ENCODE results near the gene FBLN1.

Gene FBLN1

DNA sequence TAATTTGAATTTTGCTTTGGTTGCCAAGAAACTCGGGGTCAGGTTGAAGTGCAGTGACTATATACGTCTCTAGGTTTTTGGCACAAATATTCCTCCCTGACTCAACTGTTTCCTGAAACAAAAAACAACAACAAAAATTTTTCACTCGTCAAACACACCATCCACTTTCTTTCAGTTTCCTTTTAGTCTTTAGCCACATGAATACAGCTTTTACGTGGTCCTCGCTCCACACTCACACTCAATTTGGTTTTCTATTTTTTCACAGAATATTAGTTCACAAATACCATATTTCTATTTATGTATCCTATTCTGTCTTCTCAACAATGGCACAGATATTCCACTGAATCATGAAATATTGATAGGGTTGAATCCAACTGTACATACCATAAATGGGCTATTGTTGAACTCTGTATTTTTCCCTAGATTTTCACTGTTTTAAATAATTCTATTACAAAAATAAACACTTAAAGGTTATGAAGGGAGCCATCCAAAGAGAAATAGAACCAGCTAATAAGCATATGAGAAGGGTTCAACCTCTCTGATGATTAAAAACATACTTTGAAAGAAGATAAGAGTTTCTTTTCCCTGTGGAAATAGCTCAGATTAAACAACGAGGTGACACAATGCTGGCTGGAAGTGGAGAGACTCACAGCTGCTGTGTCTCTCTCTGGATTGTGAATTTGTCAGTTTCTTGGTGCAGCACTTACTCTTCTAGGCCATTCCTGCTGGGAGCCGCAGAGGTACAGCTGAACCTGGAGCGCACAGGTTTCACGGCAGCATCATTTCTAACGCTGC lies 5.1 kb upstream of the FBLN1 start:
- TF ChIP-seq, protein P1, sequence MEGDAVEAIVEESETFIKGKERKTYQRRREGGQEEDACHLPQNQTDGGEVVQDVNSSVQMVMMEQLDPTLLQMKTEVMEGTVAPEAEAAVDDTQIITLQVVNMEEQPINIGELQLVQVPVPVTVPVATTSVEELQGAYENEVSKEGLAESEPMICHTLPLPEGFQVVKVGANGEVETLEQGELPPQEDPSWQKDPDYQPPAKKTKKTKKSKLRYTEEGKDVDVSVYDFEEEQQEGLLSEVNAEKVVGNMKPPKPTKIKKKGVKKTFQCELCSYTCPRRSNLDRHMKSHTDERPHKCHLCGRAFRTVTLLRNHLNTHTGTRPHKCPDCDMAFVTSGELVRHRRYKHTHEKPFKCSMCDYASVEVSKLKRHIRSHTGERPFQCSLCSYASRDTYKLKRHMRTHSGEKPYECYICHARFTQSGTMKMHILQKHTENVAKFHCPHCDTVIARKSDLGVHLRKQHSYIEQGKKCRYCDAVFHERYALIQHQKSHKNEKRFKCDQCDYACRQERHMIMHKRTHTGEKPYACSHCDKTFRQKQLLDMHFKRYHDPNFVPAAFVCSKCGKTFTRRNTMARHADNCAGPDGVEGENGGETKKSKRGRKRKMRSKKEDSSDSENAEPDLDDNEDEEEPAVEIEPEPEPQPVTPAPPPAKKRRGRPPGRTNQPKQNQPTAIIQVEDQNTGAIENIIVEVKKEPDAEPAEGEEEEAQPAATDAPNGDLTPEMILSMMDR (IDR thresholded peaks at IDR 0.05) = no peak
- no peak for TF ChIP-seq ZFX (IDR thresholded peaks at IDR 0.05; ENCODE audit: borderline replicate concordance)
- no peak overlapping the region for H3K27ac ChIP-seq

DNA sequence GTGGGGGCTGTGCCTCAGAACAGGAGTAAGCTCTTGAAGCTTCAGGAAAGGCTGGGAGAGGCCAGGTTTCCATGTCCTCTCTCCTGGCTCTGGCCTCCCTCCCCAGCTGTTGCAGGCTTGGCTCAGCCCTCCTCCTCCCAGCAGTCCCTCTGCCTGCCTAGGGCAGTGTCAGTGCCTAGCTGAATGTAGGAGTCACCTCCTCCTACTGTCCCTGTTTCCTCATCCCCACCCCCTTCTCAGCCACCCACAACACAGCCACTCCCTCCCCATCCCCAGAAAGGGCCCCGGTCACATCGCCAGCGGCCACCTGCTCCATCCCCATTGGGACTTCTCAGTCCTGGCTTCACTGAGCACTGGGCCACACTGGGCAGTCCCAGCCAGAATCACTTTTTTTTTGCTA lies 2.9 kb upstream of the FBLN1 start:
- TF ChIP-seq, protein P1 (IDR thresholded peaks at IDR 0.05) = no peak
- no peak for TF ChIP-seq ZFX (IDR thresholded peaks at IDR 0.05; ENCODE audit: borderline replicate concordance)
- H3K27ac ChIP-seq = no peak overlapping the region

DNA sequence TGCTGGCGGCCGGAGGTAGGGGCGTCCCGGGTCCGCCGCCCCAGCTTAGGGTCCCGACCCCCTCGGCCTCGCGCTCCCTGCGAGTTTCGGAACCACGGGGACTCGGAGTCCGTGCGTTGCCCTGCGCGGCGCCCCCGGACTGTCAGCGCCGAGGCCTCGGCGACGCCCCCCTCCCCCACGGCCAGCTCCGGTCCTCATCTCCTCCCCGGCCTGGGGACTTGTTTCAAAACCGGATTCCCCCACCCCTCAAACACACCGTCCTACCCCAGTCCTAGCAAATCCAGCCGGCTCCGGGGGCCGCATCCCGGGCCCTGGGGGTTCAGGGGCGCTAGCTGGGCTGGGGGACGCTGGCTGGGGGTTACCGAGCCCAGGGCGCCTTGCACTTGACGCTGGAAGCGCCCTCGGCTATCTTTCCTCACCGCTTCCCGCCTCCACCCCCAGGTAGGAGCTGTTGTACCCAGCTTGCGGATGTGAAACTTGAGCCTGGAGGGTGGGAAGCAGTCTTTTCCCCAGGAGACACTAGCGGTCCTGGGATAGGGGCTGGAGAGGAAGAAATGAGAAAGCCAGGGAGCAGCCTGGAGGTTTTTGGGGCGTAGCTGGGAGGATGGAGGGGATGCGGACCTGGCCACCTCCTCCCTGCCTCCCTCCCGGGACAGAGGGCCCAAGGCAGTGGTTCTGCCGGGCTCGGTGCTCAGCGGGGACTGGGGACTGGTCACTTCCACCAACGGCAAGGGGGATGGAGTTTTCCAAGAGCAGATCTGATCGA lies 550 bp downstream of the FBLN1 start:
- H3K27ac ChIP-seq = no peak overlapping the region
- TF ChIP-seq, protein P1 (IDR thresholded peaks at IDR 0.05) = no peak
- no peak for TF ChIP-seq ZFX (IDR thresholded peaks at IDR 0.05; ENCODE audit: borderline replicate concordance)

DNA sequence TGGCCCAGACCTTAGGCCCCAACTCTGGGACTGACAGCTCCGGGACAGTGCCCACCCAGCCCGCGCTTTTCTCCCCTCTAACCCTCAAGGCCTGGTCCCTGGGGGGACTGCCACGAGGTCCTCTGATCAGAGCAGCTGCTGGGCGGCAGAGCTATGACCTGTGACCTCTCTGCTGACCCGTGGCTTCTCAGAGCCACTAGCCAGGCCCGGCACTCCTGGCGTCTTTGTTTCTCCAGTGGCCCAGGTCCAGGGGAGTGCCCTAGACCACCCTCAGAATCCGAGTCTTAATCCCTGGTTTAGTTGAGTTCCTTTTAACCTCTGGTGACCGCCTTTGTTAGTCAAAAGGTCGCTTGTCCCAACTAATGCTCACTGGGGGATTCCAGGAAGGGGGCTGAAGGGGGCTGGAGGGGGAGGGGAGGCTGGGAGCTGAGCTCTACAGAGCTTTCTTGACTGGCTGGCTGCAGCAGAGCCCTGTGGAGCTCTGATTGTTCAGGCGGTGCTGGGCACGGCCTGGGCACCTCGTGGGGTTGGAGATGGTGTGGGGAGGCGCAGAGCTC lies 1.2 kb downstream of the FBLN1 start:
- TF ChIP-seq, protein P1 (IDR thresholded peaks at IDR 0.05) = no peak
- no peak for TF ChIP-seq ZFX (IDR thresholded peaks at IDR 0.05; ENCODE audit: borderline replicate concordance)
- H3K27ac ChIP-seq = no peak overlapping the region

DNA sequence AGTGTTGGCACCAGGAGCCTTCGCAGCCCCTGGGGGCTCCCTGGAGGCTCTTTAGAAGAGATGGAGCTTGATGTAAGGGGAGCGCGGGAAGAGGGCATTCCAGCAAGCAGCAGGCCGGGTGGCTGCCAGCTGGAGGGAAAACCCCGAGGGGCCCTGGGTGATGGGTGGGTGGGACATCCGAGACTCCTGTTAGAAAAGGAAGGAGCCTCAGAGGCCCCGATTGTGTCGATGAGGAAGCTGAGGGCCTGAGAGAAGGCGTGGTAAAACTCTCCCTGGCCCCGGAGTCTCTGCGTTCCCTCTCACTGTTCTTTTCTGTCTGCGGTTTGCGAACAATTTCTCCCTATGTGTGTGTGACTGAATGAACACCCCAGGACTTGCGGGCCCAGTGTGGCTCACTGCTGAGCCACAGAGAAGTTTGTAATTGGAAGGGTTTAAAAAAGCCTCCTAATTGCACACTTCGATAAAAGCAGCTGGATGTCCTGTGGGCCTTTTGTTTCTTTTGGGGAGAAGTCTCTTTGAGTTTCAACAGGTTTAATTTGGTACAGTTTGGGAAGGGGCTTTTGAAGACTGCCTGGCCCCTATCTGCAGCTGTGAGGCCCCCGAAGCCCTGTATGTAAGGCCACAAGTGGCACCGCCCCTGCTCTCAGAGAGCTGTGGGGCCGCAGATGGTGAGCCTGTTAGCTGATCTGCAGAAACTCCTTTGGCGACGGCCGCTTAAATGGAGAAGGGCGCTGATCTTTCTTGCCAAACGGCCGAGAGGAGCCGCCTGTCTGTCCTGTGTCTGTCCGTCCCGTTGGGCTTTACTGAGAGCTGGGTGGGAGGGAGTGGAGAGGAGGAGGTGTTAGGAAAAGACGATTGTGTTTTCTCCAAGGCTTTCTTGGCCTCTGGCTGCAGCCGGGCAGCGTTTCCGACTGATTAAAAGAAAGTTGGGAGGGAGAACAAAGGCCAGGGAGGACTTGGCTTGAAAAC lies 2.0 kb downstream of the FBLN1 start:
- TF ChIP-seq, protein P1 (IDR thresholded peaks at IDR 0.05) = no peak
- no peak for TF ChIP-seq ZFX (IDR thresholded peaks at IDR 0.05; ENCODE audit: borderline replicate concordance)
- no peak overlapping the region for H3K27ac ChIP-seq

DNA sequence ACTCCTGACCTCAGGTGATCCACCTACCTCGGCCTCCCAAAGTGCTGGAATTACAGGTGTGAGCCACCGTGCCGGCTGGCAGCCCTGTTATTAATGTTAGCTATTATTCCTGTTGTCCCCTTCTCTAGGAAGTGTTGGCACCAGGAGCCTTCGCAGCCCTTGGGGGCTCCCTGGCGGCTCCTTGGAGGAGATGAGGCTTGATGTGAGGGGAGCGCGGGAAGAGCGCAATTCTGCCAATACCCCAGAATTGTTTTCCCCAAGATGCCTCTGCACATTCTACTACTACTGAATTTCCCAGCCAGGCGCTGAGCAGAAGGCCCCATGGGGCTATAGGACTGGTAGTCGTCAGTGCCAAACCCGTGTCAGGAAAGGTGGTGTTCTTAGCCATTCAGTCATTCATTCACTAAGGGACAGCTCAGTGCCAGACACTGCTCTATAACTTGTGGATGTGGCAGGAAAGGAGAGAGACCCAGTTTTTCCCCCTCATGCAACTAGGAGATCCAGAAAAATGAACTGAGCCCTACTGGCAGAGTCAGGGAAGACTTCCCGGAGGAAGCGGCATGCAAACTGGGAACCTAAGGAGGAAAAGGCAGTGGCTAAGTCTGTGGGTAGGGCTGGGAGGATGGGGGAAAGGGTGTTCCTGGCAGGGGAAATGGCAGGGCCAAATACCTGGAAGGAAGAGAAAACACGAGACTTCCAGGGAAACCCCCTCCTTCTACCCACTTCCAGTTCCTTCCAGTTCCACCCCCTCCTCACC lies 3.5 kb downstream of the FBLN1 start:
- no peak overlapping the region for H3K27ac ChIP-seq
- TF ChIP-seq ZFX (IDR thresholded peaks at IDR 0.05; ENCODE audit: borderline replicate concordance) = no peak
- TF ChIP-seq, protein P1 (IDR thresholded peaks at IDR 0.05) = no peak
